ENCODE measurements around the gene UXS1.

UXS1 gene

DNA sequence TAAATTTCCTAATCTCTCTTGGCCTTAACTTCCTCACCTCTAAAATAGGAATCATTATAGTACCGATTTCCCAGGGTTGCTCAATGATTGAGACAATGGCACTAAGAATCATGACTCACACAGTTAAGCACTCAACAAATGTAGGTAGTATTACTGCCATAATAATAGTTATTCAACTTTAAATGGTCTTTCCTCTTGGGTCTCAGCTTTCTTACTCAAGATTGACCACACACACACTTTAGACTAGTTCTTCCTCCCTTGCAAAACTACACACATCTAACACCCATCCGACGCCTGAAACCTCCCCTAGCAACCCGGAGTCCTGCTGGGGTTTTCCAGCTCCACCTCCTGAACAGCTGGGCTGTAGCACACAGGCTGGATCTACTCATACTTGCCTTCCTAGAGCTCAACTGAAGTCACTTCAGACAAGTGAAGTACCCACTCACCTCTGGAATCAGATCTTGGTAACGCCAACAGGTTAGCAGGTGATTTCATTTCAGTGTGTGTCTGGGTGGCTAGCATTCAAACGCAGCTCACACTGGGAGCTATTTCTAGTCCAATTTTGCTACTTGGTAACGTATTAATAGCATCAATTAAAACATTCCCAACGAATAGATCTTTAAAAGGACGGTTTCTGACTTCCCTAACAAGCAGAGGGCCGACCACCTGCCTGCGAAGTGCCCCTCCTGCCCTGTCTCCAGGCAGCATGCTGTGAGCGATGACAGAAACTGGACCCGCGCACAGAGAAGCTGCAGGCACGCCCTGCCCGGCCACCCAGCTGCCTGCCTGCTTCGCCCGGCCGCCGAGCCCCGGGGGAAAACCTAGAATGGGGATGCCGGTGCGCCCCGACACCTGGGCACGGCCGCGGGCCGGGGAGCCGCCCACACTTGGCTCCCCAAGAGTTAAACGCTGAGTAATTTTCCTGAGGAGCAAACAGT, 1.1 kb downstream of the UXS1 start:
- H3K4me3 ChIP-seq (ENCODE audit: low read length), result peak overlapping the region; percentile 86
- H4K20me1 ChIP-seq (ENCODE audit: insufficient read depth, low read length), result peaks cover 9% of the 10 kb centered on the region
- H3K9me3 ChIP-seq (ENCODE audit: insufficient read depth, low read length), result no peaks in the 10 kb centered on the region
- peak overlapping the region; percentile 80 for H3K9ac ChIP-seq (ENCODE audit: low read length)
- H3K27me3 ChIP-seq (ENCODE audit: low read depth, low read length), result no peaks in the 10 kb centered on the region
- H3K36me3 ChIP-seq (replicated peaks; ENCODE audit: low read depth, low read length), result no peaks in the 10 kb centered on the region
- H2AFZ ChIP-seq (ENCODE audit: low read depth, low read length), result 0 out of 2 replicates have a peak overlapping the region, but pooled peaks have one; percentile 16
- H3K27ac ChIP-seq (ENCODE audit: low read length), result peak overlapping the region; percentile 44; the same call in 1 of the 2 replicates
- H3K4me2 ChIP-seq (ENCODE audit: low read length), result peak overlapping the region; percentile 99
- H3K79me2 ChIP-seq (ENCODE audit: low read length), result peaks cover 53% of the 10 kb centered on the region
- TF ChIP-seq, protein P1, sequence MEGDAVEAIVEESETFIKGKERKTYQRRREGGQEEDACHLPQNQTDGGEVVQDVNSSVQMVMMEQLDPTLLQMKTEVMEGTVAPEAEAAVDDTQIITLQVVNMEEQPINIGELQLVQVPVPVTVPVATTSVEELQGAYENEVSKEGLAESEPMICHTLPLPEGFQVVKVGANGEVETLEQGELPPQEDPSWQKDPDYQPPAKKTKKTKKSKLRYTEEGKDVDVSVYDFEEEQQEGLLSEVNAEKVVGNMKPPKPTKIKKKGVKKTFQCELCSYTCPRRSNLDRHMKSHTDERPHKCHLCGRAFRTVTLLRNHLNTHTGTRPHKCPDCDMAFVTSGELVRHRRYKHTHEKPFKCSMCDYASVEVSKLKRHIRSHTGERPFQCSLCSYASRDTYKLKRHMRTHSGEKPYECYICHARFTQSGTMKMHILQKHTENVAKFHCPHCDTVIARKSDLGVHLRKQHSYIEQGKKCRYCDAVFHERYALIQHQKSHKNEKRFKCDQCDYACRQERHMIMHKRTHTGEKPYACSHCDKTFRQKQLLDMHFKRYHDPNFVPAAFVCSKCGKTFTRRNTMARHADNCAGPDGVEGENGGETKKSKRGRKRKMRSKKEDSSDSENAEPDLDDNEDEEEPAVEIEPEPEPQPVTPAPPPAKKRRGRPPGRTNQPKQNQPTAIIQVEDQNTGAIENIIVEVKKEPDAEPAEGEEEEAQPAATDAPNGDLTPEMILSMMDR (IDR thresholded peaks at IDR 0.05; ENCODE audit: low read depth, low read length), result no peak
- no peak for TF ChIP-seq EZH2phosphoT487 (IDR thresholded peaks at IDR 0.05; ENCODE audit: low read depth)
- peaks cover 27% of the 10 kb centered on the region for H3K4me1 ChIP-seq (ENCODE audit: low read length)

DNA sequence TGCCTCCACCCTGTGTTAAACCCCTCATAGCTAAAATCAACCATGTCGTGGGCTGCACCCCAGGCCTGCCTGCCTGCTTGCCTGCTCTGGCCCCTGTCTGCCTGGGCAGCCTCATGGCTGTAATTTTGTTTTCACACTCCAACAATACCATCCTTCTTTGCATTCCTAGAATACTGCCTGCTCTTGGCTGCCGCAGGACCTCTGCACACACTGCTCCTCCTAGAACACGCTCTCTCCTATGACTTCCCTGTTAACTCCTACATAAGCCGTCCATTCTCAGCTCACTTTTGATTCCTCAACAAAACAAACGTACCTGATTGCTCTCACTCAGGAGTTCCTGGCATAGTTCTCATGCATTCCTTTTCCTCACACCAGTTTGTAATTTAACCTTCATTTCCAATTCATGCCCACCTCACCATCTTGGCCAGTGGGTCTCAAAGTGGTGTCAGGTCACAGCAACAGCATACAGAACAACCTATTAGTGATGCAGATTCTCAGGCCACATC, 2.5 kb downstream of the UXS1 start:
- H3K4me2 ChIP-seq (ENCODE audit: low read length), result no peak overlapping the region
- peaks cover 27% of the 10 kb centered on the region for H3K4me1 ChIP-seq (ENCODE audit: low read length)
- no peaks in the 10 kb centered on the region for H3K36me3 ChIP-seq (replicated peaks; ENCODE audit: low read depth, low read length)
- no peak overlapping the region for H3K9ac ChIP-seq (ENCODE audit: low read length)
- peaks cover 9% of the 10 kb centered on the region for H4K20me1 ChIP-seq (ENCODE audit: insufficient read depth, low read length)
- no peak overlapping the region for H3K4me3 ChIP-seq (ENCODE audit: low read length)
- H3K79me2 ChIP-seq (ENCODE audit: low read length), result peaks cover 62% of the 10 kb centered on the region
- H3K27ac ChIP-seq (ENCODE audit: low read length), result no peak overlapping the region
- no peaks in the 10 kb centered on the region for H3K9me3 ChIP-seq (ENCODE audit: insufficient read depth, low read length)
- no peak overlapping the region for H2AFZ ChIP-seq (ENCODE audit: low read depth, low read length)
- no peaks in the 10 kb centered on the region for H3K27me3 ChIP-seq (ENCODE audit: low read depth, low read length)
- no peak for TF ChIP-seq EZH2phosphoT487 (IDR thresholded peaks at IDR 0.05; ENCODE audit: low read depth)
- TF ChIP-seq, protein P1 (IDR thresholded peaks at IDR 0.05; ENCODE audit: low read depth, low read length), result no peak

DNA sequence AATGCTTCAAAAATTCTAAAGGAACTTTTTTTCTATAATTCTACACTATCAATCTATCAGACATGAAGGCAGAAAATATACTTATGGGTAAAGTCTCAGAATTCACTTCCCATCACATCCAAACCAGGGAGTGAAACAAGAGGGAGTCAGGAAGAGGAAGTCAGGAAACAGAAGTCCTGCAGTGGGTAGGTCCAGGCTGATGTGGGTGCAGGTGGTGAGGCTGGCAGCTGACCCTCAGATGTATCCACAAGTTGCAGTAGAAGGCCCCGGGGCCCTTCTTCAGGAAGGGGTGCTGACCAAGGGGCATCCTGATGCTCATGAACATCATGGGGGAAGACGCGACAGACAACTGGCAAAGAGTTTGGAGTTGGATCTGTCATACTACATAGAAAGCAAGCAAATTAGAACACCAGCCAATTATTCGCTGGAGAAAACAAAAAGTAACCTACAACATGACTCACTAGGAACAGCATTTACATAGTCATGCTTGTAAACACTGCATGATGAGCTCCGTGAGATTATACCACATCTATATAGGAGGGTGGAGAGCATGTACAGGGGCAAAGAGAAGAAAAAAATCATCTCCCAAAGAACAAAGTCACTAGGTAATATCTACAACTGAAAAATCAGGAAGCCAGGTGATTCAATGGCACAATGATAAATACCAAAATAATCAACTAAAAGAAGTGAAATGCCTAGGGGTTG, 4.2 kb downstream of the UXS1 start:
- Histone ChIP-seq H3K27ac (ENCODE audit: low read length) (peak overlapping the region; percentile 27; the same call in 1 of the 2 replicates), H3K36me3 (replicated peaks; ENCODE audit: low read depth, low read length) (no peaks in the 10 kb centered on the region), H3K4me1 (ENCODE audit: low read length) (peaks cover 25% of the 10 kb centered on the region), H3K79me2 (ENCODE audit: low read length) (peaks cover 73% of the 10 kb centered on the region), H3K27me3 (ENCODE audit: low read depth, low read length) (no peaks in the 10 kb centered on the region), H3K9me3 (ENCODE audit: insufficient read depth, low read length) (no peaks in the 10 kb centered on the region), H4K20me1 (ENCODE audit: insufficient read depth, low read length) (peaks cover 14% of the 10 kb centered on the region), H3K4me3 (ENCODE audit: low read length) (no peak overlapping the region), H3K9ac (ENCODE audit: low read length) (no peak overlapping the region; the same call in 1 of the 2 replicates), H3K4me2 (ENCODE audit: low read length) (peak overlapping the region; percentile 60), H2AFZ (ENCODE audit: low read depth, low read length) (no peak overlapping the region)
- TF ChIP-seq, protein P1 (IDR thresholded peaks at IDR 0.05; ENCODE audit: low read depth, low read length), result no peak
- no peak for TF ChIP-seq EZH2phosphoT487 (IDR thresholded peaks at IDR 0.05; ENCODE audit: low read depth)

DNA sequence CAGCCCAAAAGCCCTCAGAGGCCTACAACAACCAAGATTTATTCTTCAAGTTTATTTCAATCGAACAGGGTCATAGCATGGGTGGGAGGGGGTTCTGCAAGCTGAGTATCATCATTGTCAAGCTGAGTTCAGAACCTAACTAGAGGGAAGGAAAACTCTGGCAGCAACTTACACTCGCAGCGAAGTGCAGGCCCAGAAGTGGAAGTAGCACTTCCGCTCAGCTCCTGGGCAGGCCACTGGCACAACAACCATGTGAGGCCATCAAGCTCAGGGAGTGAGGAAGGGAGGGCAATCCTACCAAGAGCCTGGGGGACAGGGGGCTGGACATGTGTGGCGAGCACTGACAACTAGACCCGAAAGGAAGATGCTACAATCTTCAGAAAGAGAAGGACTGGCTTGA, 4.8 kb downstream of the UXS1 start:
- H3K9ac ChIP-seq (ENCODE audit: low read length), result peak overlapping the region; percentile 24; the same call in 1 of the 2 replicates
- H3K79me2 ChIP-seq (ENCODE audit: low read length), result peaks cover 79% of the 10 kb centered on the region
- H3K4me3 ChIP-seq (ENCODE audit: low read length), result peak overlapping the region; percentile 49
- no peak overlapping the region for H2AFZ ChIP-seq (ENCODE audit: low read depth, low read length)
- H4K20me1 ChIP-seq (ENCODE audit: insufficient read depth, low read length), result peaks cover 17% of the 10 kb centered on the region
- no peaks in the 10 kb centered on the region for H3K27me3 ChIP-seq (ENCODE audit: low read depth, low read length)
- TF ChIP-seq, protein P1 (IDR thresholded peaks at IDR 0.05; ENCODE audit: low read depth, low read length), result no peak
- no peak for TF ChIP-seq EZH2phosphoT487 (IDR thresholded peaks at IDR 0.05; ENCODE audit: low read depth)
- H3K36me3 ChIP-seq (replicated peaks; ENCODE audit: low read depth, low read length), result no peaks in the 10 kb centered on the region
- H3K4me1 ChIP-seq (ENCODE audit: low read length), result peaks cover 24% of the 10 kb centered on the region
- peak overlapping the region; percentile 27 for H3K27ac ChIP-seq (ENCODE audit: low read length)
- H3K9me3 ChIP-seq (ENCODE audit: insufficient read depth, low read length), result no peaks in the 10 kb centered on the region
- peak overlapping the region; percentile 60 for H3K4me2 ChIP-seq (ENCODE audit: low read length)
